Measurements from ENCODE around the gene OR10G7.
"Not testable (repeated sequence)": the region's sequence is repeated elsewhere in the genome, so short reads cannot be mapped to it uniquely, and the experiment has no call there.

Gene OR10G7

GRCh38 chr11:124043420-124043819 is 2.3 kb upstream of the OR10G7 start:
- DNase-seq (ENCODE audit: low read depth in 2 of 2, low spot score in 1 of 2), result no peak

- DNase-seq (ENCODE audit: low read depth in 2 of 2, low spot score in 1 of 2), result no peak
Observed at GRCh38 chr11:124039557-124039956, 1.6 kb downstream of the OR10G7 start.

GRCh38 chr11:124036666-124037065 is 4.5 kb downstream of the OR10G7 start:
- DNase-seq (ENCODE audit: low read depth in 2 of 2, low spot score in 1 of 2), result no peak

- no peak for DNase-seq (ENCODE audit: low read depth in 2 of 2, low spot score in 1 of 2)
Observed at GRCh38 chr11:124026498-124026897, 14.6 kb downstream of the OR10G7 start, which contains the start of gene OR10G8. OR10G8 (plus strand) TSS chr11:124026798; CDS start chr11:124029623, 2,825 bp downstream.

GRCh38 chr11:124015837-124016236 is 25.3 kb downstream of the OR10G7 start:
- DNase-seq (ENCODE audit: low read depth in 2 of 2, low spot score in 1 of 2), result not testable (repeated sequence)

GRCh38 chr11:124012697-124013096 is 28.4 kb downstream of the OR10G7 start, which contains the start of gene OR10G4:
OR10G4 (plus strand) TSS chr11:124012997; CDS start chr11:124015575, 2,578 bp downstream.
- no peak for DNase-seq (ENCODE audit: low read depth in 2 of 2, low spot score in 1 of 2)

- DNase-seq (ENCODE audit: low read depth in 2 of 2, low spot score in 1 of 2), result no peak
Observed at GRCh38 chr11:123995119-123995518, 46.0 kb downstream of the OR10G7 start, which contains the start of gene OR10G6. OR10G6 (minus strand) TSS chr11:123995161; CDS start chr11:123995161, 0 bp downstream.
